ENCODE data around the gene APBA2.

Gene APBA2

DNA sequence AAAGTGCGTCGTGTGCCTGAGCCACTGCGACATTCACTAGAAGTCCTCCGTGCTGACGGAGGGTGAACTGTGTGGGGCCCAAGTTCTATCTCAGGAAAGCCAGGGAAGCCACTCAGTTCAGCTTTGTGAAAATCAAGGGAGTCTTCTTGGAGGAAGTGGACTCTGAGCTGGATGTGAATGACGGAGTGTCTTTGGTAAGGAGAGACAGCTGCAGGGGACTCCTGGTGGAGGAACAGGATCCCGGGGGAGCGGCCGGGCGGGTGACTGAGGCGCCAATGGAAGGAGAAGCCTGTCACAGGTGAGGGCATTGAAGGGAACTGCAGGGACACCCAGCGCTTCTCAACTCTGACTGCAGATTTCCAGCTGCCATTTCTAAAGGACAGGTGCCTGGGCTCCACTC is 75.6 kb downstream of the APBA2 start:
- Histone ChIP-seq H3K4me1 (ENCODE audit: control insufficient read depth, insufficient read depth, low read length, poor library complexity, severe bottlenecking) (no peaks in the 10 kb centered on the region), H3K27me3 (replicated peaks; ENCODE audit: control insufficient read depth, insufficient read depth, low read length, poor library complexity, severe bottlenecking) (no peaks in the 10 kb centered on the region), H3K36me3 (ENCODE audit: control insufficient read depth, insufficient read depth, low read length) (no peaks in the 10 kb centered on the region), H3K27ac (ENCODE audit: insufficient read depth, low read length, poor library complexity, severe bottlenecking) (no peak overlapping the region), H3K9me3 (ENCODE audit: control insufficient read depth, low read length) (no peaks in the 10 kb centered on the region), H3K4me3 (ENCODE audit: insufficient read depth, low read depth, low read length, poor library complexity, severe bottlenecking) (no peak overlapping the region)
- DNase-seq, result no peak

DNA sequence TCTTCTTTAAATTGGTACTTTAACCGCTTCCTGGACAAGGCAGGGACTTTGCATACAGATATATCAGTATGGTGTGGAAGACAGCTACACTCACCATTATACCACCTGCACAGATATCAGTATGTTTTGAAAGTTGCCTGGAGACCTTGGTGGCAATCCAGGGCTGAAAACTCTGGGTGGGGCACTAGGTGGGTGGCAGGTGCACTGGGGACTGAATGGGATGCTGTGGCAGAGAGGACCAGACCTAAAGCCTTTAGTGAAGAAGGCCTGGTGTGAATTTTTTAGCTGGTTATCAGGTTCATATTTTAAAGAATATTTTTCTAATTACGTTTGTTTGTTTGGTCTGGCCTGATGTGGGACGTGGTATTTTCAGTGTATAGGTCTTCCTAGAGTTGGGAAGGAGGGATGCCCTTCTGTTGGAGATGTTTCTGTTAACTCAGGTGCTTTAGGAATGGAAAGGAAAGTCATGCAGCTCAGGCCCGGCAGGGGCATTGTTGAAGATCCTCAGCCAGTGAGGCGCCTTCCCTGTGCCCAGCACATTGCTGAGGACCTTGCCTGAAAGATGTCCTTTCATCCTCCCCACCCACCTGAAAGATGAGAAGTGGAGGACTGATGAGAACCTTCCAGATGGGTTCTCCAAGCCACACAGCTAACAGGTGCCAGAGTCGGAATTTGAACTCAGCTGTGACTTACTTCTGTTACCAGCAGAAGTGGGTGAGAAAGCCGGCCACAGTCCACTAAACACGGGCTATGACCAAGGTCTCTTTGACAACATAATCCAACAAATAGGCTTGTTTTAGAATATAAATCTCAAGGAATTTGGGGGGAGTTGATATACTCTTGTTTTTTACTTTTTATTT is 77.3 kb downstream of the APBA2 start:
- Histone ChIP-seq H3K27ac (ENCODE audit: insufficient read depth, low read length, poor library complexity, severe bottlenecking) (no peak overlapping the region), H3K4me1 (ENCODE audit: control insufficient read depth, insufficient read depth, low read length, poor library complexity, severe bottlenecking) (no peaks in the 10 kb centered on the region), H3K4me3 (ENCODE audit: insufficient read depth, low read depth, low read length, poor library complexity, severe bottlenecking) (no peak overlapping the region), H3K36me3 (ENCODE audit: control insufficient read depth, insufficient read depth, low read length) (no peaks in the 10 kb centered on the region), H3K27me3 (replicated peaks; ENCODE audit: control insufficient read depth, insufficient read depth, low read length, poor library complexity, severe bottlenecking) (no peaks in the 10 kb centered on the region), H3K9me3 (ENCODE audit: control insufficient read depth, low read length) (no peaks in the 10 kb centered on the region)
- DNase-seq, result no peak

DNA sequence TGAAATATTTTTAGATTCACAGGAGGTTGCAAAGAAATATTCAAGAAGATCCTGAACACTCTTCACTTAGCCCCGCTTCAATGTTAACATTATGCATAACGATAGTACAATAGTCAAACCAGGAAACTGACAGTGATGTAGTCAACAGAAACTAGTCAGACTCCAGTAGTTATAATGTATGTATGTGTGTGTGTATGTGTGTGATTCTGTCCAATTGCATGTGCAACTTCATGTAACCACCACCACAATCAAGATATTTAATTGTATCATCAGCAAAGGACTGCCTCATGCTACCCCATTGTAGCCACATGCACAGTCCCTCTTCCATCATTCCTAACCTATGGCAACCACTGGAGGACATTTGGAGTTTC is 77.9 kb downstream of the APBA2 start:
- no peak overlapping the region for H3K4me3 ChIP-seq (ENCODE audit: insufficient read depth, low read depth, low read length, poor library complexity, severe bottlenecking)
- H3K27me3 ChIP-seq (replicated peaks; ENCODE audit: control insufficient read depth, insufficient read depth, low read length, poor library complexity, severe bottlenecking), result no peaks in the 10 kb centered on the region
- H3K4me1 ChIP-seq (ENCODE audit: control insufficient read depth, insufficient read depth, low read length, poor library complexity, severe bottlenecking), result no peaks in the 10 kb centered on the region
- no peaks in the 10 kb centered on the region for H3K9me3 ChIP-seq (ENCODE audit: control insufficient read depth, low read length)
- no peaks in the 10 kb centered on the region for H3K36me3 ChIP-seq (ENCODE audit: control insufficient read depth, insufficient read depth, low read length)
- H3K27ac ChIP-seq (ENCODE audit: insufficient read depth, low read length, poor library complexity, severe bottlenecking), result no peak overlapping the region
- no peak for DNase-seq

DNA sequence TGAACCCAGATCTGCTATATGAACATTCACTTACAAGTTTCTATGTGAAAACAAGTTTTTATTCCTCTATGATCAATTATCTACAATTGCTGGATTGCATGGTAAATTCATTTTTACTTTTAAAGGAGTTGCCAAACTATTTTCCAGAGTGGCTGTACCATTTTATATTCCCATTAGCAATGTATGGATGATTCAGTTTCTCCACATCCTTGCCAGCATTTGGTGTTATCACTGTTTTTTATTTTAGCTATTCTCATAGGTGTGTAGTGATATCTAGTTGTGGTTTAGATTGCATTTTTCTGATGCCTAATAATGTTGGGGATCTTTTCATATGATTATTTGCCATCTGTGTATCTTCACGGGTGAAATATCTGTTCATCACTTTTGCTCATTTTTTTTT is 78.3 kb downstream of the APBA2 start:
- no peaks in the 10 kb centered on the region for H3K36me3 ChIP-seq (ENCODE audit: control insufficient read depth, insufficient read depth, low read length)
- DNase-seq, result no peak
- no peak overlapping the region for H3K4me3 ChIP-seq (ENCODE audit: insufficient read depth, low read depth, low read length, poor library complexity, severe bottlenecking)
- no peaks in the 10 kb centered on the region for H3K9me3 ChIP-seq (ENCODE audit: control insufficient read depth, low read length)
- no peaks in the 10 kb centered on the region for H3K27me3 ChIP-seq (replicated peaks; ENCODE audit: control insufficient read depth, insufficient read depth, low read length, poor library complexity, severe bottlenecking)
- H3K27ac ChIP-seq (ENCODE audit: insufficient read depth, low read length, poor library complexity, severe bottlenecking), result no peak overlapping the region
- no peaks in the 10 kb centered on the region for H3K4me1 ChIP-seq (ENCODE audit: control insufficient read depth, insufficient read depth, low read length, poor library complexity, severe bottlenecking)

DNA sequence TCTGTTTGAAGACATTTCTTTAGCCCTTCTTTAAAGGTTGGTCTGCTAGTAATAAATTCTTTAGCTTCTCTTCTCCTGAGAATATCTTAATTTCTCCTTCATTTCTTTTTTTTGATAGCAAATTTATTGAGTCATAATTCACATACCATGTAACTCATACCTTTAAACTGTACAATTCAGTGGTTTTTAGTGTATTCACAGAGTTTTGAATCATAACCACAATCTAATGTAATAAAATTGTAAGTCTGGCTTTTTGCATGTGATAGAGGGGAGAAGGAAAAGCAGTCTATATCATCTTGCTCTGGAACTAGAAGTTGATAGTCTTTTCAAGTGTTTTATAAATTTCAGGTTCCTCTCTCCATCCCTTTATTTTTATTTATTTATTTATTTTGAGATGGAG is 81.3 kb downstream of the APBA2 start:
- H3K27me3 ChIP-seq (replicated peaks; ENCODE audit: control insufficient read depth, insufficient read depth, low read length, poor library complexity, severe bottlenecking), result no peaks in the 10 kb centered on the region
- H3K4me1 ChIP-seq (ENCODE audit: control insufficient read depth, insufficient read depth, low read length, poor library complexity, severe bottlenecking), result no peaks in the 10 kb centered on the region
- H3K9me3 ChIP-seq (ENCODE audit: control insufficient read depth, low read length), result no peaks in the 10 kb centered on the region
- no peak overlapping the region for H3K27ac ChIP-seq (ENCODE audit: insufficient read depth, low read length, poor library complexity, severe bottlenecking)
- no peak overlapping the region for H3K4me3 ChIP-seq (ENCODE audit: insufficient read depth, low read depth, low read length, poor library complexity, severe bottlenecking)
- no peak for DNase-seq
- H3K36me3 ChIP-seq (ENCODE audit: control insufficient read depth, insufficient read depth, low read length), result no peaks in the 10 kb centered on the region

DNA sequence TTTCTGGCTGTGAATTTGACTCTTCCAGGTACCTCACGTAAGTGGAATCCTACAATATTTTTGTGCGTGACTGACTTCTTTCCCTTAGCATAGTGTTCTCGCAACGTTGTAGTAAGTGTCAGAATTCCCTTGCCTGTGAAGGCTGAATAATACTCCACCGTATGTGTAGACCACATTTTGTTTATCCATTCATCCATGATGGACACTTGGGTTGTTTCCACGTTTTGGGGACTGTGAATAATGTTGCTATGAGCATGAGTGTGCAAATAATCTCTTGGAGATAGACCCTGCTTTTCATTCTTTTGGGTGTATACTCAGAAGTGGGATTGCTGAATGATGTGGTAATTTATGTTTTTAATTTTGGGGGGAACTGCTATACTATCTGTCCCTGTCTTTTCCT is 82.2 kb downstream of the APBA2 start:
- H3K4me1 ChIP-seq (ENCODE audit: control insufficient read depth, insufficient read depth, low read length, poor library complexity, severe bottlenecking), result no peaks in the 10 kb centered on the region
- no peak overlapping the region for H3K27ac ChIP-seq (ENCODE audit: insufficient read depth, low read length, poor library complexity, severe bottlenecking)
- H3K36me3 ChIP-seq (ENCODE audit: control insufficient read depth, insufficient read depth, low read length), result no peaks in the 10 kb centered on the region
- no peak overlapping the region for H3K4me3 ChIP-seq (ENCODE audit: insufficient read depth, low read depth, low read length, poor library complexity, severe bottlenecking)
- H3K9me3 ChIP-seq (ENCODE audit: control insufficient read depth, low read length), result no peaks in the 10 kb centered on the region
- DNase-seq, result no peak
- no peaks in the 10 kb centered on the region for H3K27me3 ChIP-seq (replicated peaks; ENCODE audit: control insufficient read depth, insufficient read depth, low read length, poor library complexity, severe bottlenecking)

DNA sequence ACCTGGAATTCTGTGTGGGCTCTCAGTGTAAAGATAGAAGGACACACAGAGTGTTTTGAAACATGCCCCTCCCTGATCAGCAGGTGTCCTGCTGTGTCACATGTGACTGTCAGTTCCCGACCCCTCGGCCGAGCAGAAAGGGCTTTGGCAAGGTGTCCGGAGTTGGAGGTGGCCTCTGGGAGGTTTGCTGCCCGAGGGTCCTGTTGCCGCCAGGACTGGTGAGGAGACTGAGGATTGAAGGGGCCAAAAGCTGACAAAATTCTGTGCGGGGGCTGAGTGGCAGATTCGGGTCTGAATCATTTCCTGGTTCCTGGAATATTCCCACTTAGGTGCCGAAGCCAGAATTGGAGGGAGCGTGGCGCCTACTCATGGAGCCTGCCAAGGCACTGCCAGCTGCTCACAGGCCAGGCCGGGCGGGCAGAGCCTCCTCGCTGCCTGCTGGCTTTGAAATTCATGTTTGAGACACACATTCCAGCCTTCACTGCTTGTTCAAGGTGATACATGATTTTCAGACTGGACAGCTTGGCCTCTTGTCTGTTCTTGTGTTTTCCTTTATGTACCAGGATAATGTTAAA is 83.8 kb downstream of the APBA2 start:
- H3K36me3 ChIP-seq (ENCODE audit: control insufficient read depth, insufficient read depth, low read length), result no peaks in the 10 kb centered on the region
- H3K27ac ChIP-seq (ENCODE audit: insufficient read depth, low read length, poor library complexity, severe bottlenecking), result no peak overlapping the region
- no peaks in the 10 kb centered on the region for H3K27me3 ChIP-seq (replicated peaks; ENCODE audit: control insufficient read depth, insufficient read depth, low read length, poor library complexity, severe bottlenecking)
- no peak overlapping the region for H3K4me3 ChIP-seq (ENCODE audit: insufficient read depth, low read depth, low read length, poor library complexity, severe bottlenecking)
- H3K9me3 ChIP-seq (ENCODE audit: control insufficient read depth, low read length), result no peaks in the 10 kb centered on the region
- H3K4me1 ChIP-seq (ENCODE audit: control insufficient read depth, insufficient read depth, low read length, poor library complexity, severe bottlenecking), result no peaks in the 10 kb centered on the region
- no peak for DNase-seq

DNA sequence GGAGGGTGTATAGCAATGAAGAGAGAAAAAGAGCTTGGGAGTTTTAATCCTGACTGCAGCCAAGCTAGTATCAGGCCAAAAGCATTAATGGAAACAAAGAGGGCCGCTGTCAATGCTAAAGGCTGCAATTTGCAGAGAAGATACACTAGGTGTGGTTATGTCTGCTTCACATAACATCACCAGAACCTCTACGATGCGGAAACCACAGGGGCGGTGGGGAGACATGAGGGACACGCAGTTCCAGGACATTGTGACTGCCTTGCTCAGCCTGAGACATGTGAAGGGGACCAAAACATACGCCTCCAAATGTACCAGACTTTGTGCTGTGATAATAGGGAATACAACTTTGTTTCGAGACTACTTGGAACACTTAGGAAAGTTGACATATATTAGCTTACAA is 88.4 kb downstream of the APBA2 start:
- no peaks in the 10 kb centered on the region for H3K4me1 ChIP-seq (ENCODE audit: control insufficient read depth, insufficient read depth, low read length, poor library complexity, severe bottlenecking)
- no peak overlapping the region for H3K27ac ChIP-seq (ENCODE audit: insufficient read depth, low read length, poor library complexity, severe bottlenecking)
- no peaks in the 10 kb centered on the region for H3K27me3 ChIP-seq (replicated peaks; ENCODE audit: control insufficient read depth, insufficient read depth, low read length, poor library complexity, severe bottlenecking)
- no peak overlapping the region for H3K4me3 ChIP-seq (ENCODE audit: insufficient read depth, low read depth, low read length, poor library complexity, severe bottlenecking)
- H3K36me3 ChIP-seq (ENCODE audit: control insufficient read depth, insufficient read depth, low read length), result no peaks in the 10 kb centered on the region
- no peaks in the 10 kb centered on the region for H3K9me3 ChIP-seq (ENCODE audit: control insufficient read depth, low read length)
- DNase-seq, result no peak

DNA sequence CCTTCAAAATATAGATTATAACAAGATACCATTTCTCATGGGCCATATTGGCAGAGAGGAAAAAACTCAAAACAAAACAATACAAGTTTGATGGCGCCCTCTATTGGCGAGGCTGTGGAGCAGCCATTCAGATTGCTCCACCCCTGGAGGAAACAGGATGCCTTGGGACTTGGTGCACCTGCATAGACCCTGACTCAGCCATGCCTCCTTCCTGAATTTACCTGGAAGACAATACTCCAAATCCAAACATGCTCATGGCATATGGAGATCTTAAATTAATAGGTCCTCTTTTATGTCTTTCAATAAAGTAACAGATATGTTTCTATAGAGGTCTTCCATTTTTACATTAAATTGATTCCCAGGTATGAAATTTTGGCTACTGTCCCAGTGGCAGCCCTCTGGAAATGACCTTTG is 90.0 kb downstream of the APBA2 start:
- Histone ChIP-seq H3K36me3 (ENCODE audit: control insufficient read depth, insufficient read depth, low read length) (no peaks in the 10 kb centered on the region), H3K4me3 (ENCODE audit: insufficient read depth, low read depth, low read length, poor library complexity, severe bottlenecking) (no peak overlapping the region), H3K27ac (ENCODE audit: insufficient read depth, low read length, poor library complexity, severe bottlenecking) (no peak overlapping the region), H3K4me1 (ENCODE audit: control insufficient read depth, insufficient read depth, low read length, poor library complexity, severe bottlenecking) (no peaks in the 10 kb centered on the region), H3K9me3 (ENCODE audit: control insufficient read depth, low read length) (no peaks in the 10 kb centered on the region), H3K27me3 (replicated peaks; ENCODE audit: control insufficient read depth, insufficient read depth, low read length, poor library complexity, severe bottlenecking) (no peaks in the 10 kb centered on the region)
- peak in 2 of 3 donors; percentile 8 to 40 for DNase-seq

DNA sequence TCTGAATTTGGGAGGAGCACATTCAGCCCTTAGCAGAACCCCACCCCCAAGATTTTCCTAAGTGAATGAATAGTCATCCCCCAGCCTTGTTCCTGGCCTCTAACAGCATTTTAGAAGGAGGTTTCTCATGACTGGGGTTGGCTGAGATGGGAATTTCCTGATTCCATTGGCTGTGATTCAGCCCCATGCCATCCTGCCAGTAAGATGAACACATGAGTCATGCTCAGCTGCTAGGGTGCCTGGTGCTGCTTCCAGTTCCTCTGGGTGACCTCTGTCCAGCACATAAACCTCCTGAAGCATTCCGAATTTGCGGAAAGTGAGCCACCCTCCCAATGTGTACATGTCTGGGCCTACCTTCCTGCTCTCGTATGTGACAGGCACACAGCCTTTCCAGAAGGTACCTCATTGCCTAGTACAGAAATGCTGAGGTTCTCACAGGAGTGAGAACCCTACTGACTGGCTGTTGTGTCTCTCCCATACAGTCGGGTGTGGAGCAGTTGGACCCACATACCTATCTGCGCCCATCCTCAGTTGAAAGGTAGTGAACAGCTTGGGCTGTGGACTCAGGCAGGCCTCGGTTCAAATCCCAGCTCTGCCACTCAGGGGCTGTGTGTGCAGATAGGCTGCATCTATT is 91.7 kb downstream of the APBA2 start:
- H3K27me3 ChIP-seq (replicated peaks; ENCODE audit: control insufficient read depth, insufficient read depth, low read length, poor library complexity, severe bottlenecking), result no peaks in the 10 kb centered on the region
- H3K27ac ChIP-seq (ENCODE audit: insufficient read depth, low read length, poor library complexity, severe bottlenecking), result no peak overlapping the region
- H3K9me3 ChIP-seq (ENCODE audit: control insufficient read depth, low read length), result no peaks in the 10 kb centered on the region
- H3K36me3 ChIP-seq (ENCODE audit: control insufficient read depth, insufficient read depth, low read length), result no peaks in the 10 kb centered on the region
- no peak overlapping the region for H3K4me3 ChIP-seq (ENCODE audit: insufficient read depth, low read depth, low read length, poor library complexity, severe bottlenecking)
- DNase-seq, result no peak
- H3K4me1 ChIP-seq (ENCODE audit: control insufficient read depth, insufficient read depth, low read length, poor library complexity, severe bottlenecking), result no peaks in the 10 kb centered on the region

Data from effector memory CD4-positive, alpha-beta T cell (primary cell).